NCI-H510A treated with DMSO at 0.1 percent for 48 hours (cell line): ENCODE results near the gene ZCCHC12.

Experiments
- DNase-seq: peaks from one replicate; lab custom pipeline; 2025; lab: John Stamatoyannopoulos, UW

The ZCCHC12 gene

GRCh38 chrX:118867251-118867650 lies 43.6 kb downstream of the ZCCHC12 start:
- no peak for DNase-seq

GRCh38 chrX:118872102-118872566 lies 48.5 kb downstream of the ZCCHC12 start:
- DNase-seq, result no peak
